Stimulated activated CD8-positive, alpha-beta memory T cell treated with anti-CD3 and anti-CD28 coated beads, Interleukin-7, amount 100 ng/mL, for 24 hours (primary cell): Measurements from ENCODE around the gene ADCY2.

Source experiments
- DNase-seq: peaks from one replicate; pipeline ENCODE4 v3.0.0-alpha.2; 2020; ENCODE audit warnings: low read depth

Gene ADCY2

DNA sequence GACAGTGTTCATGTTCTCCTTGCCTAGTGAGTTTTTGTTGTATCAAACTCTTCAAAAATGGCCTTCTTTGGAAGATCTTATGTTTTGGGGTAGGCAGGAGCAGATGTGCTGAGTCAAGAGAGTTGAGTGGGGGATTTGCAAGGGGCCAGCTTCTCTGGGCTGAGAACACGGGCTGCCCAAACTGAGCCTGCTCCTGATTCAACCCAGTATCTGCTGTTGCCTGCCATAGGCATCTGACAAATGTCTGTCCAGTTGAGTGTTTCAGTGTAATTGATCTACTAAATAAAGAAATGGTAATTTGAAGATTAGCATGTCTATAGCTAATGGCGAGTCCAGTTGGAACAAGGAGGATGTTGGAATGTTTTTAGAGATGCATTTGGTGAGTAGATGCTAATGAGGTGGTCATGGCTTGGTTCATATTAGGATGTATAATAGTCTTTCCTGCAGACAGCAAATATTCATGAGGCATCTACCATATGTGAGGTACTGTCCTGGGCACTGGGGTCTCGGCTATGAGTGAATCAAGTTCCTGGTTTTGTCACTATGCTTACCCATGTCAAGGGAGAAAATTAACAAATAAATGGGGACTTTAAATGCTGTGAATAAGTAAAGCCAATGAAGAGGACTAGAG lies 119.5 kb downstream of the ADCY2 start:
- DNase-seq: no peak

GRCh38 chr5:7516253-7516652 lies 120.3 kb downstream of the ADCY2 start:
- DNase-seq: no peak

GRCh38 chr5:7517006-7517405 lies 121.1 kb downstream of the ADCY2 start:
- no peak for DNase-seq

GRCh38 chr5:7518947-7519560 lies 123.1 kb downstream of the ADCY2 start:
- DNase-seq: no peak

DNA sequence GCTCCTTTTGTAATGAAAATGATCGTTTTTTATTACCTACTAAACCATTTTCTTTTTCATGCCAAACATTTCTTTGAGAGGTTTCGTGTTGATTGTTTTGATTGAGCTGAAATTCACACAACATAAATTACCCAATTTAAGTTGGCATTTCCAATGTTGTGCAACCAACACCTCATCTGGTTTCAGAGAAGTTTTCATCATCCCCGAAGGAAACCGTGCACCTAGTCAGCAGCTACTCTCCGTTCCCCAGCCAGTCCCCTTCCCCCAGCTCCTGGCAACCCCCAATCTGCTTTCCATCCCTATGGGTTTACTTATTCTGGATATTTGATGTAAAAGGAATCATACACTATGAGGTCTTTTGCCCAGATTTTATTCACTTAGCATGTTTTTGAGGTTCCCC lies 123.6 kb downstream of the ADCY2 start:
- DNase-seq: no peak

DNA sequence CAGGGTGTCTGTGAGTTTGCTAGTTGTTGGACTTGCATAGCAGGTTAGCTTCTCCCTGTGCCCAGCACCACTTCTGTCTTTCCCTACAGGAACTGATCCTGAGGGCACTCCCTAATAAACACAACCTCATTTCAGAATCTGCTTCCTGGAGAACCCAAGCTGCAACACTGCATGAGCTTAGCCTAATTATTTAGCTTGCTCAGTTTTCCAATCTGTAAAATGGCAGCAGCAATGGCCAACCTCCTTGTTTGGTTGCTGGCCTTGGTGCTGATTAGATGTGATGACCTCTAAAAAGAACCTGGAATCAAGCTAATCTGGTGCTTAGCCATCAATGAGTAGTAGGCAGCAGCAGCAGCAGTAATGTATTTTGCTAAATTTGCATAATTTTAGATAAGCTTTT lies 133.9 kb downstream of the ADCY2 start:
- no peak for DNase-seq

DNA sequence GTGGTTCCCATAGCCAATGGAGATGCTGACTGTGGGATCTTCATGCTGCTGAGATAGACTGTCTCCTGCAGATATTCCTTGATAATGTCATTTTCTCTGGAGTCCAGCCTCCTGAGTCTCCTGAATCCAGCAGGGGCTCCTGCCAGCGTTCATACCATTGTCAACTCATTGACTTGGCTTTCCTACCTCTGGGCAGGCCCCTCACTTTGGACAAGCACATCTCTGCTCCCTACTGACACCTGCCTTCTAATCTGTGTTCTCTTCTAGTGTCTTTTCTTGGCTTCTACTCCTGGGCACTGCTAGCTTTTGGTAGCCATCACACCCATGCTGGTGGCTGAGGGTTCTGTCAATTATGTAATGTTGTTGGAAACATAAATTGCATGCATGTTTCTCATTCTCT lies 138.0 kb downstream of the ADCY2 start:
- DNase-seq: no peak

GRCh38 chr5:7534505-7534904 lies 138.6 kb downstream of the ADCY2 start:
- DNase-seq: no peak

GRCh38 chr5:7537573-7537972 lies 141.6 kb downstream of the ADCY2 start:
- no peak for DNase-seq

DNA sequence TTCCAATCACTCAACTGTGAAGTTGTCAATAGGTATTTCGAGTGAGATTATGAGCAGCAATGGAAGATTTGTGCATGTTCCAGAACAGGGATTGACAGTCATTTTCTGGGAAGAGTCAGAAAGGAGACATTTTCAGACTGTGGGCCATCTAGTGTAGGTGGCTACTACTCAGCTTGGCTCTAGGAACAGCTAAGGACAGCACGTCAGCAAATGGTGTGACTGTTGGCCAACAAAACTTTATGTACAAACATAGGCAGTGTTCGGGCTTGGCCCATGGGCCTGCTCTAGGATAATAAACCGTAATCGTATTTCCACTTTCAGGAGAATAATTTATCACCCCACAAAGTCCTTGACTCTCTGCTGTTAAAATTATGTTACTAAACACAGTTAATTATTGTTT lies 143.6 kb downstream of the ADCY2 start:
- no peak for DNase-seq

GRCh38 chr5:7540736-7541485 lies 145.0 kb downstream of the ADCY2 start:
- no peak for DNase-seq

DNA sequence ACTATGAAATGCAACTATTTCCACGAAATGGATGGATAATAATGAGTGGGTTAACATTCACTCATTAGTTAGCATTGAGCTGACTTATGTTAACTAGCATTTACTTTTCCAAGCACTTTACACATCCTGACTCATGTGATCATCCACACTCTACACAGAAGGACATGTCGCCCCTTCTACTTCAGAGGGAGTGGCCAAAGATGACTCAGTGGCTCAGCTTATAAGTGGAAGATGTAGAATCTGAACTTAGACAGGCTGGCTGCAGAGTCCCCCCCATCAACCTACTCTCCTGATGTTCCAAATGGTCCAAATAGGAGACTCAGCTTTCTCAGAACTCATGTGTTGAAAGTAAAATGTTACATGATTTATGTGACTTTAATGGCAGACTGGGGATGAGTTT lies 146.0 kb downstream of the ADCY2 start:
- no peak for DNase-seq

GRCh38 chr5:7546555-7546954 lies 150.6 kb downstream of the ADCY2 start:
- no peak for DNase-seq

DNA sequence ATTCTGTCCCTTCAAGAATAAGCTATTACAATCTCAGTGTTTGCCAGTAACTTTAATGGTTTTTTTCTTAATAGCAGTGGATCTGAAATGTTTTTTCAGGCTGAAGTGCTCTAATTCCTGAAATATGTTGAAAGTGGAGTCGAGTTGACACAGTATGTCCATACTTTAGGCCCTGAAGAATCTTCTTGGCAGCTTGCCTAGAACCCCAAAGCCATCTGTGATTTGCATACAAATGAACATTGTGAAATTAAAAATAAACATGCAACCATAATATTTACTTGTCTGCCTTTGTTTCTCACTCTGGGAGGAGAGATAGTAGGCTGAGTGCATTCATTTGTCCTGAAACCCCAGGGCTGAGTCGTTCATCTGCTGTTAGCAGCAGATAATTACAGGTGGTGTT lies 152.7 kb downstream of the ADCY2 start:
- DNase-seq: no peak

DNA sequence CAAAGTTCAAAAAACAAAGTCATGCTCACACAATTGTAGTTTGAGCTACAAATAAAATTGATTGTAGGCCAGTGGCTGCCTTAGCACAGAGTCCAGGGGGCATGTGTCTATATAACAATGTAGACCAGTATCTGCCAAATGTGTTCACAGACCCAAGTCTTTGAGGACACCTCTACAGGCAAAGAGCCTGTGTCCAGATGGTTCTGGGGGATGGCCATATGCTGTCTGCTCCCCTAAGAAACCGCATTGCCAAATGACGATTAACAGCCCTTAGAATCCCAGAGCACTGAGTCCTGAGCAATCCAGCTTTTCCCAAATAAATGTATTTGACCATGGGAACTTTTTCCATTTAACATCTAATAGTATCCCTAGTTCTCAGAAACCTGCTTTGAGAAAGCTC lies 169.6 kb downstream of the ADCY2 start:
- no peak for DNase-seq

GRCh38 chr5:7576023-7576715 lies 180.2 kb downstream of the ADCY2 start:
- no peak for DNase-seq

- DNase-seq: no peak
These were observed 181.4 kb downstream of the ADCY2 start for GRCh38 chr5:7577381-7577780.

DNA sequence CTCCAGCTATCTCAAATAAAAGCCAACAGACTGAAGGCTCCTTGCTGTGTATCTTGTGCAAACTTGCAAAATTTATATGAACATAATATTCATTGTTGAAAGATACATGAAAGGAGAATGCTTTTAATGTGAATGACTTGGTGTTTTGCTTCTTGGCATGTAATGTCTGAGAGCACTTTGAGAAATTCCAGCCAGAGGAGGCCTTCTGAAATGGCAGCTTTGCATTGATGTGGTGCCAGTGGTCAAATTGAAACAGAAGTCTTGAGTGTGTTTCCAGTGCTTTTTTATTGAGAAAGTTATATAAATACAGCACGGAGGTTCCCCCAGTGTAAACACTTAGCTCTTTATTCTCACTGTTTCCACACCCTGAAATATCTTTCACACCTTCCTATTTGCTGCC lies 182.1 kb downstream of the ADCY2 start:
- no peak for DNase-seq

DNA sequence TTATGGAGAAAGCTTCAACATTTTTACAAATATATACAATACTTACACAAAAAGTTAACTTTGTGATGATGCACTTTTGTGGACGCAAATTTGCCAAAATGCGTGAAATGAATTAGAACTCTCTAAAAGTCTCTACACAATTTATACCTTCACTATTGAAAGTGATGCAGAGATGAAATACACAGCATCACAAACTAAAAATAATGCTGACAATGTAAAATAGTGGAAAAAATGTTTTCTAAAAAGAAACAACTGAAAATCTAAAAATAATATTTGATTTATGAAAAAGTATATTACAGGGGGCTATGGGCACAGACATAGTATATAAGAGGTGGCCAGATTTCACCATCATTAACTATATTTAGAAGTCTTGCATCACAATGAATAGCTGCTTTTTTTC lies 188.8 kb downstream of the ADCY2 start:
- no peak for DNase-seq

GRCh38 chr5:7585807-7586206 lies 189.9 kb downstream of the ADCY2 start:
- DNase-seq: no peak

- DNase-seq: no peak
These were observed 190.5 kb downstream of the ADCY2 start for GRCh38 chr5:7586480-7586879.

GRCh38 chr5:7589800-7590199 lies 193.9 kb downstream of the ADCY2 start:
- no peak for DNase-seq

GRCh38 chr5:7592910-7593309 lies 197.0 kb downstream of the ADCY2 start:
- no peak for DNase-seq
